ENCODE measurements around the gene ENOX1. TPM values are rescaled to one million over a fixed set of nuclear protein-coding genes. Genes with fewer than 3 reads are reported as not detected.

The ENOX1 gene
- total and polyA plus RNA-seq, 2 of the 8 experiments (the other 6 are each of a cell fraction or from before 2014, with no cell fraction given), result 0.23 to 0.37 TPM

- no peak overlapping the region for H3K4me3 ChIP-seq (ENCODE audit: extremely low read depth in 1 of 4, insufficient read depth in 2 of 4, low read depth in 3 of 4, low read length in 4 of 4)
- H3K23me2 ChIP-seq (ENCODE audit: low read depth, low read length), result no peaks in the 10 kb centered on the region
- ChIA-PET POLR2A (ENCODE audit: partially characterized antibody) (no interaction called here), CTCF (ENCODE audit: partially characterized antibody) (no interaction called here)
- no peaks in the 10 kb centered on the region for H4K20me1 ChIP-seq (replicated peaks in 1 of 2; ENCODE audit: control insufficient read depth in 1 of 2, insufficient read depth in 2 of 2, low read length in 2 of 2)
- no peak overlapping the region for H4K5ac ChIP-seq (ENCODE audit: insufficient read length, low read depth, low read length)
- no peak overlapping the region for H2BK15ac ChIP-seq (ENCODE audit: low read length)
- H3K79me1 ChIP-seq (ENCODE audit: low read depth, low read length), result no peaks in the 10 kb centered on the region
- no peak overlapping the region for H2BK5ac ChIP-seq (ENCODE audit: low read depth, low read length)
- H2BK20ac ChIP-seq (ENCODE audit: low read length), result no peak overlapping the region
- no peak overlapping the region for H3K14ac ChIP-seq (ENCODE audit: insufficient read length)
- H4K91ac ChIP-seq (replicated peaks; ENCODE audit: insufficient read length, low read length), result no peak overlapping the region
- H3K36me3 ChIP-seq (ENCODE audit: control insufficient read depth in 2 of 4, insufficient read depth in 4 of 4, low read length in 3 of 4), result no peaks in the 10 kb centered on the region
- H2BK12ac ChIP-seq (ENCODE audit: low read depth, low read length), result no peak overlapping the region
- no peaks in the 10 kb centered on the region for H3K9me3 ChIP-seq (ENCODE audit: insufficient read depth in 2 of 2, low read depth in 1 of 2, low read length in 1 of 2)
- H3K18ac ChIP-seq (ENCODE audit: extremely low read depth, low read length), result no peak overlapping the region
- WGBS, 2 experiments (ENCODE audit: extremely low coverage in 1 of 2, insufficient coverage in 1 of 2, insufficient read length in 1 of 2, insufficient replicate concordance in 2 of 2, low coverage in 1 of 2, low lambda C conversion rate in 2 of 2, missing lambda C conversion rate in 1 of 2), result 88% methylated on average over 6 of the region's 6 CpGs; no CpG with 5 or more reads in 1 of the 2 experiments
- H3K27ac ChIP-seq (ENCODE audit: low read depth, low read length), result no peak overlapping the region
- no peak for DNase-seq (ENCODE audit: low read depth in 1 of 2, low spot score in 2 of 2)
- no peak overlapping the region for H3K56ac ChIP-seq (replicated peaks; ENCODE audit: insufficient read length, low read depth, low read length)
- FAIRE-seq, result no peak
- H3K4me1 ChIP-seq (replicated peaks in 1 of 4; ENCODE audit: control insufficient read depth in 3 of 4, insufficient read depth in 4 of 4, low read length in 3 of 4), result no peaks in the 10 kb centered on the region; a peak in 1 of 7 replicates
- no peak overlapping the region for H2BK120ac ChIP-seq (replicated peaks; ENCODE audit: low read depth, low read length)
- H3K4me2 ChIP-seq (ENCODE audit: insufficient read depth in 1 of 2, low read depth in 2 of 2, low read length in 2 of 2), result no peak overlapping the region
- no peak overlapping the region for H4K8ac ChIP-seq (ENCODE audit: extremely low read depth, insufficient read depth, low read length)
- no peaks in the 10 kb centered on the region for H3K79me2 ChIP-seq (ENCODE audit: control insufficient read depth in 1 of 2, insufficient read depth in 2 of 2, low read length in 2 of 2)
- H3K23ac ChIP-seq (ENCODE audit: insufficient read length), result no peak overlapping the region
- 0 out of 2 replicates have a peak overlapping the region, but pooled peaks have one; percentile 12 for H2AFZ ChIP-seq (ENCODE audit: low read length)
- no peak overlapping the region for H3K9ac ChIP-seq (replicated peaks in 1 of 4; ENCODE audit: extremely low read depth in 1 of 4, low read depth in 3 of 4, low read length in 3 of 4)
- H2AK5ac ChIP-seq (ENCODE audit: low read depth, low read length), result no peak overlapping the region
- H3K27me3 ChIP-seq (replicated peaks in 1 of 4; ENCODE audit: control insufficient read depth in 3 of 4, extremely low read depth in 1 of 4, insufficient read depth in 3 of 4, low read length in 3 of 4), result peaks cover 0 to 2% (median 0%) of the 10 kb centered on the region in 4 experiments; a peak in 1 of 7 replicates
- H3K4ac ChIP-seq (replicated peaks; ENCODE audit: insufficient read length, low read depth, low read length), result no peak overlapping the region
- TF ChIP-seq RNF2 (IDR thresholded peaks at IDR 0.05; ENCODE audit: borderline replicate concordance, low read depth, low read length, missing control alignments, poor library complexity, severe bottlenecking) (no peak), GABPA (IDR thresholded peaks at IDR 0.05; ENCODE audit: borderline replicate concordance, insufficient read depth, low read length) (no peak)
These were observed 564.7 kb downstream of the ENOX1 start for GRCh38 chr13:43222086-43222485.

All from H1 (cell line).